Ovary (tissue), 3 donors: Measurements from ENCODE around the gene FCGR2B.
"Not testable (repeated sequence)": the region's sequence is repeated elsewhere in the genome, so short reads cannot be mapped to it uniquely, and the experiment has no call there.

Experiments
- CTCF ChIP-seq, 3 donors: fragments of 450-650 bp in 2 of 3; fragments of 200-600 bp in 1 of 3; IDR thresholded peaks; one replicate each; pipeline versions ENCODE4 v1.5.1 to v1.8.0; 2016 to 2022; ENCODE audit warnings: antibody characterized with exemption in 3 of 3, mild to moderate bottlenecking in 1 of 3
- EP300 ChIP-seq: sonication (generic); formaldehyde crosslinking; IDR thresholded peaks from one replicate; pipeline ENCODE4 v1.6.1; 2017; ENCODE audit warnings: antibody characterized with exemption
- POLR2A ChIP-seq: fragments of 450-650 bp; IDR thresholded peaks from one replicate; pipeline ENCODE4 v1.6.1; 2017; ENCODE audit warnings: antibody characterized with exemption, mild to moderate bottlenecking, moderate library complexity
- donor health status: DM: no; HTN: no; CAD: no.

GRCh38 chr1:161618517-161618916 is 44.4 kb upstream of the FCGR2B start:
- TF ChIP-seq CTCF (IDR thresholded peaks at IDR 0.05); EP300; POLR2A: not testable (repeated sequence)
